Thoracic aorta (tissue), 2 donors: Measurements from ENCODE around the gene SMAP2. TPM values are rescaled to one million over a fixed set of nuclear protein-coding genes. Genes with fewer than 3 reads are reported as not detected.

Experiments
- ATAC-seq: fragments of 150-250 bp; one replicate; pipeline ENCODE4 v1.8.0; 2017; ENCODE audit warnings: low read depth; ENCODE audit not compliant: insufficient number of reproducible peaks, low FRiP score
- DNase-seq: peaks from one replicate; pipeline ENCODE4 v3.0.0-alpha.2; 2020; ENCODE audit warnings: low spot score
- H3K27ac ChIP-seq, 2 donors: fragments of 200-600 bp; sonication (generic); 1 replicate in 1 of 2; 2 replicates in 1 of 2; pipeline ENCODE4 v1.5.1; 2016; ENCODE audit warnings: mild to moderate bottlenecking in 2 of 2, moderate library complexity in 2 of 2
- H3K27me3 ChIP-seq: fragments of 200-600 bp; sonication (generic); replicated peaks from 2 replicates; pipeline ENCODE4 v1.6.0; 2016; ENCODE audit warnings: mild to moderate bottlenecking; ENCODE audit not compliant: insufficient read depth
- H3K36me3 ChIP-seq: fragments of 200-600 bp; sonication (generic); one replicate; pipeline ENCODE4 v1.5.1; 2016
- H3K4me1 ChIP-seq, 2 donors: fragments of 200-600 bp; sonication (generic); 1 replicate in 1 of 2; 2 replicates in 1 of 2; pipeline versions ENCODE4 v1.5.1 to v1.6.0; 2016; ENCODE audit warnings: low read depth in 2 of 2, mild to moderate bottlenecking in 1 of 2; ENCODE audit not compliant: control insufficient read depth in 1 of 2
- H3K4me3 ChIP-seq: fragments of 200-600 bp; sonication (generic); 2 replicates; pipeline ENCODE4 v1.5.1; 2016; ENCODE audit warnings: mild to moderate bottlenecking
- H3K9me3 ChIP-seq: fragments of 200-600 bp; sonication (generic); 2 replicates; pipeline ENCODE4 v1.5.1; 2016
- total RNA-seq, 2 donors: library from RNA; depleted of rRNA; stranded (reverse); fragments of >200 nt; gene quantifications; one replicate each; pipeline versions ENCODE4 v1.1.0 to v1.2.3, GENCODE V29; 2016
- TF ChIP-seq, protein P1 (sequence below): fragments of 200-600 bp; sonication (generic); IDR thresholded peaks from one replicate; pipeline ENCODE4 v1.5.1; 2019; ENCODE audit warnings: antibody characterized with exemption

The SMAP2 gene
- total RNA-seq, 2 donors from 2014 or later = 42.3 to 75.3 TPM

DNA sequence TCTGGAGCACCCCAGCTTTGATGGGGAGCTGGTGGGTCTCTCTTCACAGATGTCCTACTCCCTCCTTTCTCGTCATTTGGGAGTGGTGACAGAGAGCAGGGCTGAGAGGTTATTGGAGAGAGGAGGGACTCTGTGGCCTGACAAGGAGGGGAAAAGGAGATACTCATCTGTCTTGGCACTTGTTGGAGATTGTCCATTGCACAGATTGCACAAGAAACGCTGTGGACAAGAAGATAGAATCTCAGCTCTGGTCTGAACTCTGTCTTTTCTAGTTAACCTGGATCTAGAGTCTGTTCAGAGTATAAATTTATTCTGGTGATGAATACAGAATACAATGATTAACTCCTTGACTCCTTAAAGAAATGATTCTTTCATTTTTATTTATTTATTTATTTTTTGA is 22.4 kb upstream of the SMAP2 start:
- DNase-seq (no peak), ATAC-seq (no peak)
- H3K4me3 ChIP-seq = no peak overlapping the region
- H3K27me3 ChIP-seq = no peaks in the 10 kb centered on the region
- no peaks in the 10 kb centered on the region for H3K4me1 ChIP-seq
- H3K9me3 ChIP-seq = no peaks in the 10 kb centered on the region
- H3K27ac ChIP-seq = no peak overlapping the region
- H3K36me3 ChIP-seq = no peaks in the 10 kb centered on the region
- TF ChIP-seq, protein P1, sequence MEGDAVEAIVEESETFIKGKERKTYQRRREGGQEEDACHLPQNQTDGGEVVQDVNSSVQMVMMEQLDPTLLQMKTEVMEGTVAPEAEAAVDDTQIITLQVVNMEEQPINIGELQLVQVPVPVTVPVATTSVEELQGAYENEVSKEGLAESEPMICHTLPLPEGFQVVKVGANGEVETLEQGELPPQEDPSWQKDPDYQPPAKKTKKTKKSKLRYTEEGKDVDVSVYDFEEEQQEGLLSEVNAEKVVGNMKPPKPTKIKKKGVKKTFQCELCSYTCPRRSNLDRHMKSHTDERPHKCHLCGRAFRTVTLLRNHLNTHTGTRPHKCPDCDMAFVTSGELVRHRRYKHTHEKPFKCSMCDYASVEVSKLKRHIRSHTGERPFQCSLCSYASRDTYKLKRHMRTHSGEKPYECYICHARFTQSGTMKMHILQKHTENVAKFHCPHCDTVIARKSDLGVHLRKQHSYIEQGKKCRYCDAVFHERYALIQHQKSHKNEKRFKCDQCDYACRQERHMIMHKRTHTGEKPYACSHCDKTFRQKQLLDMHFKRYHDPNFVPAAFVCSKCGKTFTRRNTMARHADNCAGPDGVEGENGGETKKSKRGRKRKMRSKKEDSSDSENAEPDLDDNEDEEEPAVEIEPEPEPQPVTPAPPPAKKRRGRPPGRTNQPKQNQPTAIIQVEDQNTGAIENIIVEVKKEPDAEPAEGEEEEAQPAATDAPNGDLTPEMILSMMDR = no peak

GRCh38 chr1:40352126-40352525 is 21.4 kb upstream of the SMAP2 start:
- TF ChIP-seq, protein P1 = no peak
- ATAC-seq (no peak), DNase-seq (no peak)
- Histone ChIP-seq H3K4me3 (no peak overlapping the region), H3K27me3 (no peaks in the 10 kb centered on the region), H3K4me1 (no peaks in the 10 kb centered on the region), H3K36me3 (no peaks in the 10 kb centered on the region), H3K27ac (no peak overlapping the region), H3K9me3 (no peaks in the 10 kb centered on the region)

- Histone ChIP-seq H3K4me3 (no peak overlapping the region), H3K27me3 (no peaks in the 10 kb centered on the region), H3K36me3 (no peaks in the 10 kb centered on the region), H3K27ac (no peak overlapping the region), H3K9me3 (peaks cover 5% of the 10 kb centered on the region), H3K4me1 (no peaks in the 10 kb centered on the region)
- DNase-seq (no peak), ATAC-seq (no peak)
- TF ChIP-seq, protein P1 = no peak
Measured at GRCh38 chr1:40353082-40353481, 20.4 kb upstream of the SMAP2 start.

GRCh38 chr1:40357625-40358024 is 15.9 kb upstream of the SMAP2 start:
- no peaks in the 10 kb centered on the region for H3K27me3 ChIP-seq
- TF ChIP-seq, protein P1 = no peak
- no peaks in the 10 kb centered on the region for H3K4me1 ChIP-seq
- no peak overlapping the region for H3K27ac ChIP-seq
- no peaks in the 10 kb centered on the region for H3K36me3 ChIP-seq
- H3K4me3 ChIP-seq = no peak overlapping the region
- ATAC-seq = no peak
- DNase-seq = no peak
- peaks cover 5% of the 10 kb centered on the region for H3K9me3 ChIP-seq

DNA sequence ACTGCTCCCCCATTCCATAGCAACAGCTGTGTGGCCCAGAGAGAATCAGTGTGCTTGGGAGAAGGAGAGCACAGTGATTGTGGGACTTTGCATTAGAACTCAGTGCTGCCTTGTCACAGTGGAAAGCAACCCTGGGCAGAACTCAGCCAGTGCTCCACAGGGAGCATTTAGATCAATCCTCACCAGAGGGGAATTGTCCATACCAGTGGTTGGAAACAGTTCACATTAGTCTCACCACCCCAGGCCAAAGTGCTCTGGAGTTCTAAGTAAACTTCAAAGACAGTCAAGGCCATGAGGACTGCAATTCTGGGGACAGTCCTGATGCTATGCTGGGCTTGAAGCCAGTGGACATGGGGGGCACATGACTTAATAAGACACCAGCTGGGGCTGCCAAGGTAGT is 12.9 kb upstream of the SMAP2 start:
- DNase-seq = no peak
- Histone ChIP-seq H3K9me3 (peaks cover 5% of the 10 kb centered on the region), H3K27me3 (no peaks in the 10 kb centered on the region), H3K4me1 (no peaks in the 10 kb centered on the region), H3K36me3 (no peaks in the 10 kb centered on the region), H3K4me3 (no peak overlapping the region), H3K27ac (no peak overlapping the region)
- TF ChIP-seq, protein P1 = no peak
- no peak for ATAC-seq
